Testis (tissue), 3 donors: ENCODE measurements around the gene SLC44A5. TPM values are rescaled to one million over a fixed set of nuclear protein-coding genes. Genes with fewer than 3 reads are reported as not detected.

Experiments
- DNase-seq: peaks from one replicate; pipeline ENCODE4 v3.0.0-alpha.2; 2019
- H3K27ac ChIP-seq, 2 donors: fragments of 200-600 bp; sonication (generic); one replicate each; pipeline ENCODE4 v1.5.1; 2019
- H3K27me3 ChIP-seq: fragments of 200-600 bp; sonication (generic); one replicate; pipeline ENCODE4 v1.5.1; 2019
- H3K36me3 ChIP-seq: fragments of 200-600 bp; sonication (generic); one replicate; pipeline ENCODE4 v1.5.1; 2017; ENCODE audit warnings: low read depth; ENCODE audit errors: missing control alignments
- H3K4me1 ChIP-seq: fragments of 200-600 bp; sonication (generic); one replicate; pipeline ENCODE4 v1.5.1; 2019
- H3K4me3 ChIP-seq, 2 donors: fragments of 200-600 bp; sonication (generic); one replicate each; pipeline ENCODE4 v1.5.1; 2017 to 2019
- H3K9me3 ChIP-seq: fragments of 200-600 bp; sonication (generic); one replicate; pipeline ENCODE4 v1.5.1; 2017
- POLR2A ChIP-seq: fragments of 450-650 bp; IDR thresholded peaks from one replicate; pipeline ENCODE4 v1.6.1; 2017; ENCODE audit warnings: antibody characterized with exemption, mild to moderate bottlenecking, moderate library complexity
- WGBS, 2 donors: methylation state at CpG; one replicate each; pipeline ENCODE4 v1.1.5; 2018; 5-methylcytosine and 5-hydroxymethylcytosine counted together
- intact Hi-C: fragments of 100-400 bp; cut with DNase I; formaldehyde crosslinking; loops from one replicate; pipeline ENCODE4 v1.15.1; 2023; ENCODE audit warnings: low total_unique reads
- polyA plus RNA-seq: library from polyadenylated mRNA; stranded (reverse); fragments of 350-450 nt; fragmentation: Illumina TruSeq; extraction: RNeasy Lipid Tissue Mini Kit (QIAGEN cat#74804); gene quantifications from one replicate; pipeline ENCODE4 v1.2.3, GENCODE V29; 2014; ENCODE audit warnings: low read depth, low replicate concordance; ENCODE audit not compliant: insufficient read depth
- total RNA-seq, 2 donors: library from RNA; depleted of rRNA; stranded (reverse); fragments of >200 nt; gene quantifications; one replicate each; pipeline ENCODE4 v1.2.3, GENCODE V29; 2016
- TF ChIP-seq, protein P1 (sequence below), 3 experiments: fragments of 450-650 bp in 2 of 3; fragments of 200-600 bp in 1 of 3; sonication (generic) in 1 of 3; IDR thresholded peaks; one replicate each; pipeline ENCODE4 v1.5.1; 2016 to 2019; ENCODE audit warnings: antibody characterized with exemption in 3 of 3, mild to moderate bottlenecking in 2 of 3, moderate library complexity in 1 of 3

The SLC44A5 gene
- total and polyA plus RNA-seq, 3 donors from 2014 or later, result 4.9 to 10.6 (median 4.9) TPM

DNA sequence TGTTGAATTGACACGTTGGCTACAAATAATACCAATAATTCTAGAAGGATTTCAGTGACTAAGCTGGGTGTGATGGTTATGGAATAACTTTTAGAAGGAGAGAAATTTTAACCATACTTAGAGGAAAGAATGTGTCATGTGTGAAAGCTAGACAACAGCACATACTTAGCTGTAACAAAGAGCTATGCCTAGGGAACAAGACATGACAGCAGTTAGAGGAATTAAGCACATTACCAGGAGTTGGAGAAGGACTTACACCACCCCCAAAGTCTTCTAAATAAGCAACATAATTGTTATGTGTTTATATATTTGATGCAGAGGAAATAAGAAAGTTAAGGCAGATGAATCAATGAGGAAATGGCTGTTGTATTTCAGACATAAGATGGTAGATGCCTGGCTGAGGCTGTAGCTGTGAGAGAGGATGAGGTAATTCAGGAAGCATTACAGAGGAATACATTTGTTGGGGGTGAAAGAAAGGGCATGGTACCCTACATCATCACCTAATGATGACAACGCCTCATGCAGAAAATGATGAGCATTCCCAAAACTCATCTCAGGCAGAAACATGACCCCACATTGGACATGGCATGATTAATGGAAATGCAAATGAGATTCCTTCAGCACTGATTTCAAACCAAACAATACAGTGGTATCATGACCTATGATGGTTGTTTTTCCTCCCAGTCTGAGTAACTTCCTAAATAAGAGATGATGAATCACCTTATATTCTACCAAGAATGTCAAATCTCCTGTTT, 265.2 kb downstream of the SLC44A5 start:
- Histone ChIP-seq H3K27ac (no peak overlapping the region), H3K4me1 (no peaks in the 10 kb centered on the region), H3K27me3 (no peaks in the 10 kb centered on the region), H3K4me3 (no peak overlapping the region), H3K36me3 (no peaks in the 10 kb centered on the region), H3K9me3 (no peaks in the 10 kb centered on the region)
- TF ChIP-seq POLR2A, result no peak
- TF ChIP-seq, protein P1, sequence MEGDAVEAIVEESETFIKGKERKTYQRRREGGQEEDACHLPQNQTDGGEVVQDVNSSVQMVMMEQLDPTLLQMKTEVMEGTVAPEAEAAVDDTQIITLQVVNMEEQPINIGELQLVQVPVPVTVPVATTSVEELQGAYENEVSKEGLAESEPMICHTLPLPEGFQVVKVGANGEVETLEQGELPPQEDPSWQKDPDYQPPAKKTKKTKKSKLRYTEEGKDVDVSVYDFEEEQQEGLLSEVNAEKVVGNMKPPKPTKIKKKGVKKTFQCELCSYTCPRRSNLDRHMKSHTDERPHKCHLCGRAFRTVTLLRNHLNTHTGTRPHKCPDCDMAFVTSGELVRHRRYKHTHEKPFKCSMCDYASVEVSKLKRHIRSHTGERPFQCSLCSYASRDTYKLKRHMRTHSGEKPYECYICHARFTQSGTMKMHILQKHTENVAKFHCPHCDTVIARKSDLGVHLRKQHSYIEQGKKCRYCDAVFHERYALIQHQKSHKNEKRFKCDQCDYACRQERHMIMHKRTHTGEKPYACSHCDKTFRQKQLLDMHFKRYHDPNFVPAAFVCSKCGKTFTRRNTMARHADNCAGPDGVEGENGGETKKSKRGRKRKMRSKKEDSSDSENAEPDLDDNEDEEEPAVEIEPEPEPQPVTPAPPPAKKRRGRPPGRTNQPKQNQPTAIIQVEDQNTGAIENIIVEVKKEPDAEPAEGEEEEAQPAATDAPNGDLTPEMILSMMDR (IDR thresholded peaks at IDR 0.05), result no peak
- intact Hi-C loops, result no loop called here
- WGBS, 2 donors, result 69 to 84% methylated on average over 2 of the region's 2 CpGs
- DNase-seq, result no peak

DNA sequence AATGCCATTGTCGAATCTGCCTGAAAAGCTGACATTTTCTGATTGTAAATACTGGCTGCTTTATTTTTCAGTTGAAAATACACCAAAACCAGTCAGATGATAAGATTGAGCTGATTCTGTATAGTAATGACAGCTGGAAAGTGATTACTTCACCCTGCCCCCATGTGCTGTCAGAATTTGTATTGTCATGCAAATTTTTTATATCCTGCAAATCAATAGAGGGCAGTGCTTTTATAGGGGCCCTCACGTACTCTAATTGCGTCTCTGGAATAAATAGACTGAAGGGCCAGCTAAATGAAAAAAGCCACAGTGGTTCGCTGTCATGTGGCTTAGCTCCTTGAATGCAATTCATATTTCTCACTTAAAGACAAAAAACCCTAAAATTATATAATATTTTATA, 268.1 kb downstream of the SLC44A5 start:
- intact Hi-C loops, result no loop called here
- Histone ChIP-seq H3K4me3 (no peak overlapping the region), H3K36me3 (no peaks in the 10 kb centered on the region), H3K27ac (no peak overlapping the region), H3K4me1 (no peaks in the 10 kb centered on the region), H3K9me3 (no peaks in the 10 kb centered on the region), H3K27me3 (no peaks in the 10 kb centered on the region)
- 80 to 81% methylated on average over 4 of the region's 4 CpGs for WGBS, 2 donors
- TF ChIP-seq, protein P1 (IDR thresholded peaks at IDR 0.05), result no peak
- TF ChIP-seq POLR2A, result no peak
- no peak for DNase-seq

DNA sequence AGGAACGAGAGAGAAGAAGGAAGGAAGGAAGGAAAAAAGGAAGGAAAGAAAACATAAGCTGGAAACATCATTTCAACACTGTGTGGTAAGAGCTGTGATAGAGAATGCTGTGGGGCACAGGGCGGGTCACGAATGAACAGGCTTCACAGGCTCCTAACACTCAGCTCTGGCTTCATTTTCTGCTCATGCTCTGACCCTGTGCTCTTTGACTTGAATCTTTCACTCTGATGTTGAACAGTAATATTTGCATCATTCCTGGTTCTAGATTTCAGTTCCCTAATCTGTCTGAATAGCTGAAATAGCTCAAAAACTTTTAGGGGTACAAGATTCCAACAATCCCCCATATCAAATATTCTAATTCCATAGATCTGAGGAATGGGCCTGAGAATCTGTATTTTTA, 269.4 kb downstream of the SLC44A5 start:
- WGBS, 2 donors, result 87 to 90% methylated on average over 3 of the region's 3 CpGs
- no peak for TF ChIP-seq POLR2A
- TF ChIP-seq, protein P1 (IDR thresholded peaks at IDR 0.05), result no peak
- Histone ChIP-seq H3K27ac (no peak overlapping the region), H3K36me3 (no peaks in the 10 kb centered on the region), H3K4me3 (no peak overlapping the region), H3K9me3 (no peaks in the 10 kb centered on the region), H3K27me3 (no peaks in the 10 kb centered on the region), H3K4me1 (no peaks in the 10 kb centered on the region)
- intact Hi-C loops, result no loop called here
- DNase-seq, result no peak

DNA sequence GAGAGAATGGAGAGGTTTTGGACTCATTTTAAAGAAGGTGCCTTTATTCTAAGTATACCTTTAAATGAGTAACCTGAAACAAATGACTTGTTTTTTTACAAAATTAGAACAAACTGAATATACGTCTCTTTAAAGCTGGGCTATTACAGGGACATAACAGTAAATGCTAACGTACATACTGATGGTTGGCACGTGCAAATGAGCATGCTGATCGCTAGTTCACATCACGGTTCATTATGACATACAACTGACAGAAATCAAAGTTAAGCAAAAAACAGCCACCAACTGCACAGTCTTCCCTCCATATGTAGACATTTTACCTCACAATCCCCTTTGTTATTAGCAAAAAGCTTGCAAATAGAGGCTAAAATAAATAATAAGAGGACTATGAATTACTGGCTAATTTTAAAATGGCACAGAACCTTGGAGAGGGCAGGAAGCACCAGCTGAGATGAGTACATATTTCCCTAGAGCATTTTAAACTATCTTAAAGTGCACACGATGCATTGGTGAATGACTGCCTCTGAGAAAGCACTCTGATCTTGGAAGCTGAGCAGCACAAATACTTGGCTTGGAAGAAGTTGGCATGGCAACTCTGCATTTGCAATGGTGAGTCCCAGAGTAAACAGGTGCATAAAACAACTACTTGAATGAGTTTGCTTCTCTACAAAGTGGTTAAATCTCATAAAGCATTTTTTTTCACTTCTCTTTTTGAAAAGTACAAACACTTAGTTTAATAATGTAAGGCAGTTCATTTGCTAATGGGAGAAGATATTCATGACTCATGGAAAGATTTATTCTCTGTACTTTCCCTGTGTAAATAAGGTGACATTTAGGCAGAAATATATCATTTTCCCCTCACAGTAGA, 272.1 kb downstream of the SLC44A5 start:
- Histone ChIP-seq H3K27ac (no peak overlapping the region), H3K27me3 (no peaks in the 10 kb centered on the region), H3K4me1 (no peaks in the 10 kb centered on the region), H3K36me3 (no peaks in the 10 kb centered on the region), H3K4me3 (no peak overlapping the region), H3K9me3 (no peaks in the 10 kb centered on the region)
- WGBS, 2 donors, result 83 to 84% methylated on average over 6 of the region's 6 CpGs
- intact Hi-C loops, result no loop called here
- TF ChIP-seq, protein P1 (IDR thresholded peaks at IDR 0.05), result no peak
- no peak for TF ChIP-seq POLR2A
- no peak for DNase-seq
